Measurements from ENCODE around the gene ATP6V1F.
"Not testable (repeated sequence)": the region's sequence is repeated elsewhere in the genome, so short reads cannot be mapped to it uniquely, and the experiment has no call there.

Gene ATP6V1F

DNA sequence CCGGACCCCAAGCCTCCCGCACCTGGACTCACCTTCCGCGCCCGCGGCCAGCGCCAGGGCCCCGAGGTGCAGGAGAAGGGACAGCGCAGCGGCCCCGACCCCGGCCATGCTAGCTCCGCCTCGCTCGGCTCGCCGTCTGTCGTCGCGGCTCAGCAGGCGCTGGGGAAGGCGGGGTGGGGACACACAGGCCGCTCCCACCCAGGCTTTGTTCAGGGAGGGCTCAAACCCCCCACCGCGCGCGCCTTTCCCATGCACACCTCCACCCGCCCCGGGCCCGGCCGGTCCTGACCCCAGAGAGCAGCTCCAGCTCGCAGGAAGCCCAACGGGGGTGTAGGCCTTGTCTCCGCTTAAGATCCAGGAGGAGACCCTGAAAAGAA lies 47.9 kb downstream of the ATP6V1F start, which contains the start of gene KCP:
KCP (minus strand) TSS at position 141 of the 377 bp plus-strand sequence; CDS start at position 108, 33 bp downstream.
- Mint-ChIP-seq H3K4me1 (ENCODE audit: low read depth) (peaks cover 3% of the 10 kb centered on the region), H3K27me3 (ENCODE audit: low read depth) (peaks cover 56% of the 10 kb centered on the region), H3K4me3 (no peak within 1 kb of the TSS), H3K9me3 (no peaks in the 10 kb centered on the region), H3K27ac (no peak within 1 kb of the TSS), H3K36me3 (ENCODE audit: low read depth) (no peaks in the 10 kb centered on the region)
- no peak for DNase-seq (ENCODE audit: low spot score)

DNA sequence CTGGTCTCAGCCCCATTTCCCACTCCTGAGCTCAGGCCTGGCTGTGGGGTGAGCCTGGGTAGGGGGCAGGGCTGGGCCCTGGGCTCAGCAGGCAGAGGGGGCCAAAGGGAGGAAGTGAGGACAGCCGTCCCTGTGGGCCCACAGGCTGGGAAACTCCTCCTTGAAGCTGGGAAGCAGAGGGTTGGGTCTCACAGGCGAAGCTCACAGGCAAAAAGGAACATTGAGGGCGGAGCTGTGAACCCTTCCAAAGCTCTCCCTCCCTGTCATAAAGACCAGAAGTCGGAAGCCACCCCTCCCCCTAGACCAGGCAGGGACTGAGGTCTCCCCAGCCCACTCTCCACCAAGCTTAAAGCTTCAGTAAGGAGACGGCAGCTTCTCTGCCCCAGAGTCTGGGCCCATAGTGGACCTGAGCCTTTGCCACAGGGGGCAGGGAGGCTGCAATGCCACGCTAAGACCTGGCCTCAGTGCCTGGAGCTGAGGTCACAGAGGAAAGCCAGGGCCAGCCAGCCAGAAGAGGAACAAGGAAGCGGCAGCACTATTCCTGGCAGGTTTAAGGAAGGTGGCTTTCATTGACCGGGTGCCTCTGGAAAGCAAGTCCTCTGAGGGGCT lies 48.9 kb downstream of the ATP6V1F start:
- H3K9me3 Mint-ChIP-seq, result no peaks in the 10 kb centered on the region
- H3K4me1 Mint-ChIP-seq (ENCODE audit: low read depth), result peaks cover 3% of the 10 kb centered on the region
- DNase-seq (ENCODE audit: low spot score), result no peak
- peaks cover 60% of the 10 kb centered on the region for H3K27me3 Mint-ChIP-seq (ENCODE audit: low read depth)
- H3K36me3 Mint-ChIP-seq (ENCODE audit: low read depth), result no peaks in the 10 kb centered on the region
- no peak overlapping the region for H3K27ac Mint-ChIP-seq
- no peak overlapping the region for H3K4me3 Mint-ChIP-seq

DNA sequence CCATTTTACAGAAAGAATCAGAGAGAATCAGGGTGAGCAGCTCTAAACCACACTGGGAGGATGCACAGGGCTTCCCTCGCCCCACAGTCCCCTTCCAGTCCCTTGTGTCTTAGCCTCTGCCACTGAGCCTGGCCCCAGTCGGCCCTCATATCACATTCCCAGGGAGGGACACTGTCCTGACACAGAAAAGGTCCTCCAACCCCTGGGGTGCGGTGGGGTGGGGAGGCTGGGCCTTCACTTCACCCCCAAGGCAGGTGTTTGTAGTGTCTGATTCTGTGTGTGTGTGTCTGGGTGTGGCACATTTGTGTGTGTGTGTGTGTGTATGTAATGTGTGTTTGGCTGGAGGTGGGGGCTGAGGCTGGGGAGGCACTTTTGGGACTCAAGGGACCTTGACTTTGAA lies 49.6 kb downstream of the ATP6V1F start:
- Mint-ChIP-seq H3K36me3 (ENCODE audit: low read depth) (no peaks in the 10 kb centered on the region), H3K27me3 (ENCODE audit: low read depth) (peaks cover 67% of the 10 kb centered on the region), H3K27ac (no peak overlapping the region), H3K9me3 (no peaks in the 10 kb centered on the region), H3K4me1 (ENCODE audit: low read depth) (peaks cover 3% of the 10 kb centered on the region), H3K4me3 (no peak overlapping the region)
- DNase-seq (ENCODE audit: low spot score), result no peak

- H3K27ac Mint-ChIP-seq; H3K9me3 Mint-ChIP-seq; DNase-seq (ENCODE audit: low spot score); H3K36me3 Mint-ChIP-seq (ENCODE audit: low read depth); H3K4me3 Mint-ChIP-seq; H3K4me1 Mint-ChIP-seq (ENCODE audit: low read depth): not testable (repeated sequence)
- H3K27me3 Mint-ChIP-seq (ENCODE audit: low read depth), result peaks cover 69% of the 10 kb centered on the region
Observed at GRCh38 chr7:128912709-128913495, 50.2 kb downstream of the ATP6V1F start.

DNA sequence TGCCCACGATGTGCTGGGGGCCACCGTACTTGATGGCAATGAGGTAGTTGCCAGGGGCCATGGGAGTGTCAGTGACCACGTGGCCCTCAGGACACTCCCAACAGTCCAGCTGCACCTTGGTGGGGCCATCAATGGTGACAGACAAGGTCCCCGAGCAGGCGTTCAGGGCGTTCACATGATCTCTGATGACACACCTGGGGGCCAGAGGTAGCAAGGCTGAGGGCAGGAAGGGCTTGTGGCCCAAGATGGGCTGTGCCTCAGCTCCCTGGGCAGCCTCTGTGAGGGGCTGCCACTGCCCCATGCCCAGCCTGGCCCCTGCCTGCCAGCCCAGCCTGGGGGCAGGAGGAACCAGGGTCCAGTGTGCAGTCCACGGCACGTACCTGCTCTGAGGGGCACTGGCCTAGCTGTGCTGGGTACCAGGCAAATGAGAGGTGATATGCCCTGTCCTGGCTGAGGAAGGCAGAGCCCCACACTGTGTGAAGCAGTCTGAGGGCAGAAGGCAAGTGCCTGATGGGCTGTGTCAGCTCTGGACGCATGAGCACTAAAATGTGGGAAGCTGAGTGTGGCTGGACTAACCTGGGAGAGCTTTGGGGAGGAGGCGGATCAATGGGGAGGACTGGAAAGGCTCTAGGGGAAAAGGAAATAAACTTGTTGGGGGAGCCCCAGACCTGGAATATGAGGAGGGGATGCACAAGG lies 51.4 kb downstream of the ATP6V1F start:
- Mint-ChIP-seq H3K36me3 (ENCODE audit: low read depth) (no peaks in the 10 kb centered on the region), H3K4me1 (ENCODE audit: low read depth) (peaks cover 3% of the 10 kb centered on the region), H3K9me3 (no peaks in the 10 kb centered on the region), H3K27me3 (ENCODE audit: low read depth) (peaks cover 68% of the 10 kb centered on the region), H3K27ac (no peak overlapping the region), H3K4me3 (no peak overlapping the region)
- DNase-seq (ENCODE audit: low spot score), result no peak

DNA sequence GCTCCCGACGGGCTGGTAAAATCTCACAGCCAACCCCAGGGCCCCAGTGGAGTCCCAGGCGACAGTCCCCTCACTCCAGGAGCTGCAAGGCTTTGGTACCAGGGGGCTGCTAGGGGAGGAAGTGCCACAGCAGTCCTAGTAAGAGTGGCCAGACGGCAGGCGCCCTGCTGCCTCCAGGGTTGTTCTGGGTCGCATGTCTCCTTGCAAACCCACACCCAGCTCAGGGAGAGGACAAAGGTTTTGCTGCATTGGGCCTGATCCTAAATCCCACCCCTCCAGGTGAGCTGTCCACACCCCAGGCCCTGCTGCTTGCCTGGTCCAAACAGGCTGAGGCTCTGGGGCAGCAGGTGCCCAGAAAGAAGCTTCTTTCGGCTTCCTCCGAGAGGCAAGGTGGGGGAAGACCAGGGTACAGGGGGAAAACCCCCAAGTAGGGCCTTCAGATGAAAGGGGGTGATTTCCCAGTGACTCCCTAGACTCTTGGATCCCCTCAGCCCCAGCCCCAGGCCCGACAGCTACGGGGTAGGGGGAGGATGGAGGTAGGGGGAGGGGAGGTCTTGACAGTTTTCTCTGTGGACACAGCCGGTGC lies 52.0 kb downstream of the ATP6V1F start:
- Mint-ChIP-seq H3K4me1 (ENCODE audit: low read depth) (peaks cover 3% of the 10 kb centered on the region), H3K27ac (no peak overlapping the region), H3K9me3 (no peaks in the 10 kb centered on the region), H3K36me3 (ENCODE audit: low read depth) (no peaks in the 10 kb centered on the region), H3K4me3 (no peak overlapping the region), H3K27me3 (ENCODE audit: low read depth) (peaks cover 67% of the 10 kb centered on the region)
- no peak for DNase-seq (ENCODE audit: low spot score)

- peak overlapping the region; percentile 33 for H3K4me3 Mint-ChIP-seq
- peaks cover 66% of the 10 kb centered on the region for H3K27me3 Mint-ChIP-seq (ENCODE audit: low read depth)
- DNase-seq (ENCODE audit: low spot score), result no peak
- H3K9me3 Mint-ChIP-seq, result no peaks in the 10 kb centered on the region
- H3K27ac Mint-ChIP-seq, result no peak overlapping the region
- no peaks in the 10 kb centered on the region for H3K36me3 Mint-ChIP-seq (ENCODE audit: low read depth)
- H3K4me1 Mint-ChIP-seq (ENCODE audit: low read depth), result peaks cover 3% of the 10 kb centered on the region
Observed at GRCh38 chr7:128915271-128915819, 52.7 kb downstream of the ATP6V1F start.
